Loucy (cell line): Measurements from ENCODE around the gene TRNT1.

Experiments used
- EZH2phosphoT487 ChIP-seq: fragments of 200-600 bp; IDR thresholded peaks from 2 replicates; pipeline ENCODE4 v1.6.1; 2018; ENCODE audit warnings: antibody characterized with exemption, mild to moderate bottlenecking, moderate library complexity, borderline replicate concordance
- TF ChIP-seq, protein P1 (sequence below): fragments of 200-600 bp; sonication (generic); conservative IDR thresholded peaks from 2 replicates; pipeline ENCODE4 v1.5.1; 2014; ENCODE audit warnings: mild to moderate bottlenecking, antibody characterized with exemption, low read length

DNA sequence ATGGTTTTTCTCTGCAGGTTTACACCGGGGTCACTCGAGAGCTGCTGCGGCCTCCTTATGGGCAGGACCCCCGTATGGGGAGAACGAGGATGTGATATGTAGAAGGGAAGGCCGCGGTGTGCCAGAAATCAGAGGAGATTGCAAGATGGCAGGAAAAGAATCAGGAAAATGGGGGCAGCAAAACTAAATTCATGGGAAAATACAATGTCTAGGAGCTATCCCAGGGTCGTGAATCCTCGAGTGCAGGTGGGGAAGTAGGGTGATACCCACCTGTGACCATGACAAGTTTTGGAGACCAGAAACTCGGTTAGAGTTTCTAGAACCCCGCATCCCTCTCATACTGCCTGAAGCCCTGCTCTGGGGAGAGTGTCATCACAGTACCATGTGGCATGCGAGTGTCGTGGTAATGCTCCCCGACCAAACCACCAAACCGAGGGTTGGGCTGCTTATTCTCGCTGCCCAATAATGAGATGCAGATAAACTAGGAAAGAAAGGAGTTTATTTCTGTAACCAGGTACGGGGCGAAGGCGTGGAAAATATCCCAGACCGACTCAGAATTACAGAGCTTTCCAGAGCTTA, 781 bp downstream of the TRNT1 start:
- TF ChIP-seq, protein P1, sequence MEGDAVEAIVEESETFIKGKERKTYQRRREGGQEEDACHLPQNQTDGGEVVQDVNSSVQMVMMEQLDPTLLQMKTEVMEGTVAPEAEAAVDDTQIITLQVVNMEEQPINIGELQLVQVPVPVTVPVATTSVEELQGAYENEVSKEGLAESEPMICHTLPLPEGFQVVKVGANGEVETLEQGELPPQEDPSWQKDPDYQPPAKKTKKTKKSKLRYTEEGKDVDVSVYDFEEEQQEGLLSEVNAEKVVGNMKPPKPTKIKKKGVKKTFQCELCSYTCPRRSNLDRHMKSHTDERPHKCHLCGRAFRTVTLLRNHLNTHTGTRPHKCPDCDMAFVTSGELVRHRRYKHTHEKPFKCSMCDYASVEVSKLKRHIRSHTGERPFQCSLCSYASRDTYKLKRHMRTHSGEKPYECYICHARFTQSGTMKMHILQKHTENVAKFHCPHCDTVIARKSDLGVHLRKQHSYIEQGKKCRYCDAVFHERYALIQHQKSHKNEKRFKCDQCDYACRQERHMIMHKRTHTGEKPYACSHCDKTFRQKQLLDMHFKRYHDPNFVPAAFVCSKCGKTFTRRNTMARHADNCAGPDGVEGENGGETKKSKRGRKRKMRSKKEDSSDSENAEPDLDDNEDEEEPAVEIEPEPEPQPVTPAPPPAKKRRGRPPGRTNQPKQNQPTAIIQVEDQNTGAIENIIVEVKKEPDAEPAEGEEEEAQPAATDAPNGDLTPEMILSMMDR: no peak
- TF ChIP-seq EZH2phosphoT487: no peak
